ENCODE results near the gene RPIA. TPM values are rescaled to one million over a fixed set of nuclear protein-coding genes. Genes with fewer than 3 reads are reported as not detected.
"Not testable (repeated sequence)": the region's sequence is repeated elsewhere in the genome, so short reads cannot be mapped to it uniquely, and the experiment has no call there.

The RPIA gene
- total RNA-seq, 1 donor from 2014 or later: 8.9 TPM

DNA sequence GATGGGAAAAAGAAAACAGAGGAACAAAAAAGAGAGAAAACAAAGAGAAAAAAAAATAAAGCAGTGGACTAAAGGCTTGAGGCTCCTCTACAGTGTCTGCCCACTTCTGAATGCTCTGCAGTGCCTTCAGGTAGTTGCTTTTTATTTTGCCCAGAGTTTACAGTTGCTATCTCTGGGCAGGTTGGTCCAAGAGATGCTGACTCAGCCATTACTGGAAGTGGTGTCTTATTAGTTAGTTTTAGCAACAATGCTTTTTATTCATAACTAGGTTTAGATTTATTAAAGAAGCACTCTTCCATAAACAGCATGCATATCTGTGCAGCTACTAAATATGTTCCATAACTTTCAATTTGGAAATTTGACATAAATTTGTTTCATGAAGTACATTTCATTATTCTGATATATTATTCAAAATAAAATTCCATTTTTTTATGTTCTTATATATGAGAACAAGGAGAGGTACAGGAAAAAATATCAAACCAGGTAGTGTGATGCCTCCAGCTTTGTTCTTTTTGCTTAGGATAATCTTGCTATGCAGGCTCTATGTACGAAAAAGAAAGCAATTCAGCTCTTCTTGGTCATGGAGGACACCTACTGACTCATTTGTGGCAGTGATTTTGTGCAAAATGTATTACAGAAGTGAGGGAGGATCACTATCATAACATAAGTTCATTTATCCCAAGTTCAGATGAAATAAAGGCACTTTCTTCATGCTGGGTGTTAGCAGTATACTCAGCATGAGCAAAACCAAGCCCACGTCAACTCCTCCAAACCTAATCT lies 69.5 kb downstream of the RPIA start:
- no peak for DNase-seq (ENCODE audit: low read depth)
- no peaks in the 10 kb centered on the region for H3K36me3 ChIP-seq (ENCODE audit: control insufficient read depth, insufficient read depth, low read length)
- H3K27me3 ChIP-seq (ENCODE audit: control insufficient read depth, insufficient read depth, low read length): peaks cover 20% of the 10 kb centered on the region
- H3K4me3 ChIP-seq (ENCODE audit: low read depth, low read length): no peak overlapping the region
- TF ChIP-seq, protein P1, sequence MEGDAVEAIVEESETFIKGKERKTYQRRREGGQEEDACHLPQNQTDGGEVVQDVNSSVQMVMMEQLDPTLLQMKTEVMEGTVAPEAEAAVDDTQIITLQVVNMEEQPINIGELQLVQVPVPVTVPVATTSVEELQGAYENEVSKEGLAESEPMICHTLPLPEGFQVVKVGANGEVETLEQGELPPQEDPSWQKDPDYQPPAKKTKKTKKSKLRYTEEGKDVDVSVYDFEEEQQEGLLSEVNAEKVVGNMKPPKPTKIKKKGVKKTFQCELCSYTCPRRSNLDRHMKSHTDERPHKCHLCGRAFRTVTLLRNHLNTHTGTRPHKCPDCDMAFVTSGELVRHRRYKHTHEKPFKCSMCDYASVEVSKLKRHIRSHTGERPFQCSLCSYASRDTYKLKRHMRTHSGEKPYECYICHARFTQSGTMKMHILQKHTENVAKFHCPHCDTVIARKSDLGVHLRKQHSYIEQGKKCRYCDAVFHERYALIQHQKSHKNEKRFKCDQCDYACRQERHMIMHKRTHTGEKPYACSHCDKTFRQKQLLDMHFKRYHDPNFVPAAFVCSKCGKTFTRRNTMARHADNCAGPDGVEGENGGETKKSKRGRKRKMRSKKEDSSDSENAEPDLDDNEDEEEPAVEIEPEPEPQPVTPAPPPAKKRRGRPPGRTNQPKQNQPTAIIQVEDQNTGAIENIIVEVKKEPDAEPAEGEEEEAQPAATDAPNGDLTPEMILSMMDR (IDR thresholded peaks at IDR 0.05; ENCODE audit: insufficient read depth, low read length, poor library complexity, severe bottlenecking): no peak

DNA sequence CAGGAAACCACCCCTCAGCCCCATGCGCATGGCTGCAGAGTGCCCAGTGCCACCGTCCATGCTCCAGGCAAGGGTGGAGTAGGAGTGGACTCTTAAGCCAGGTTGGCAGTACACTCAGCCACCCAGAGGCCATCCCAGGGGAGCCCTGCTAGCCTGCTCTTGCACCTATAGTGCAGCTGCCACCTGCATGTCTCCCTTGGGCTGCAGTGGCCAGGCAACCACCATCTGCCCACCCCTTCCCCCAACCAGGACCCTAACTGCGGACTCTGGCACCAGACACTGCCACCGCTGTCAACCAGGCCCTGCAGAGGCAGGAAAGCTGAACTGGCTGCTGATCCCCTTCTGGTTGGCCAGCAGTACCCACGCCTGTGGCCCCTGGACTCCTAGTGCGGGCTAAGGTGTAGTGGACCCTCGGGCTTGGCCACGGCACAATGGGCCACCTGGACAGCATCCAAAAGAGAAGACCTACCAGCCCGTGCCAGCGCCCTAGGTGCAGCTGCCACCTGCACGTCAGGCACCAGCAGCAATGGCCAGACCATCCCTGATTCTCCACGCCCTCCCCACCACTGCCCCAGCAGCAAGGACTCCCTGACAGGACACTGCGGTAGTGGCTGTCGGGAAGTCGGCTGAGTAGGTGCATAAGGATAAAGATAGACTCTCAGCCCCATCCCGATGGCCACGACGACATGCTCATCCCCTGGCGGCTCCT lies 72.8 kb downstream of the RPIA start:
- Histone ChIP-seq H3K36me3 (ENCODE audit: control insufficient read depth, insufficient read depth, low read length) (no peaks in the 10 kb centered on the region), H3K27me3 (ENCODE audit: control insufficient read depth, insufficient read depth, low read length) (peaks cover 20% of the 10 kb centered on the region), H3K4me3 (ENCODE audit: low read depth, low read length) (no peak overlapping the region)
- no peak for DNase-seq (ENCODE audit: low read depth)
- TF ChIP-seq, protein P1 (IDR thresholded peaks at IDR 0.05; ENCODE audit: insufficient read depth, low read length, poor library complexity, severe bottlenecking): no peak

DNA sequence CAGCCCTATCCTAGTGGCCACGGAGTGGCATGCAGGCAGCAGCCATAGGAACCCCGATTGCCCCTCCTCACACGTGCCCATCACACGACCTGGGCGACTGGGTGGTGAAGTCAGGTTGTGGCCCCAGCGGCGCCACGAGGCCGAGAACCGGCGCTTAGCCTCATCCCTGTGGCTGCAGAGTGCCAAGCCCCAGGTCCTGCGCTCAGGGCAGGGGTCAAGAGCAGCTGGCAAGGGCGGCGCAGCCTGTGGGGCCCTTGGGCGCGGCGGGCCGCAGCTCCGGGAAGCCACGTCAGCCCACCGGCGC lies 73.3 kb downstream of the RPIA start:
- H3K36me3 ChIP-seq (ENCODE audit: control insufficient read depth, insufficient read depth, low read length): no peaks in the 10 kb centered on the region
- H3K4me3 ChIP-seq (ENCODE audit: low read depth, low read length): peak overlapping the region; percentile 37
- DNase-seq (ENCODE audit: low read depth): no peak
- H3K27me3 ChIP-seq (ENCODE audit: control insufficient read depth, insufficient read depth, low read length): peaks cover 20% of the 10 kb centered on the region
- TF ChIP-seq, protein P1 (IDR thresholded peaks at IDR 0.05; ENCODE audit: insufficient read depth, low read length, poor library complexity, severe bottlenecking): no peak

DNA sequence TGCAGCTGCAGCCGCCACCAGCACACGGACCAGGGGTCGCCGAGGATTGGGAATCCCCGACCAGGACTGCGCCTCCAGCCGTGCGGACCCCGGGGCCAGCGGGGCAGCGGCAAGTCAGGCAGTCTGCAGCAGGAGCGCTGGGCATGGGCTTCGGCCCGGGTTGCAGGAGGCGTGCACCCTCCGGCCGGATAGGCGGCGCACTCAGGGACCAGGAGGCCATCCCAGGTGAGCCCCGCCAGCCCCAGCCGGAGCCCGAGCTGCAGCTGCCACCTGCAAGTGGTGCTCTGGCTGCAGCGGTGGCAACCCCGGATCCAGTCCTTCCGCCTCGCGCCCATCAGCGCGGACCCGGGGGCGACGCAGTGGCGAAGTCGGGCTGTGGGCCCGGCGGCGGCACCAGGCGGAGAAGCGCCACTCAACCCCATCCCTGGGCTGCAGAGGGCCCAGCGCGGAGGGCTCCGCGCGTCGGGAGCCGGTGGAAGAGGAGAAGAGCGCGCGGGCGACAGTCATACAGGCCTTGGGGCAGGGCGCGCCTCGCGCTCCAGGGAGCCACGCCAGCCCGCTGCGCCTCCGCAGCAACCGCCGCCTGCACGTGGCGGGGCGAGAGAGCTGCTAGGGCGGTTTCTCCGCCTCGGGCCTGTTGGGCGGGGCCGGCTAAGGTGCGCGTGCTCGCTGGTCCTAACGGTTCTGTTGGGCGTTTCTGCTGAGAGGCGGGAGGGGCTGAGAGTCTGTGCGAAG lies 73.8 kb downstream of the RPIA start:
- Histone ChIP-seq H3K36me3 (ENCODE audit: control insufficient read depth, insufficient read depth, low read length) (no peaks in the 10 kb centered on the region), H3K27me3 (ENCODE audit: control insufficient read depth, insufficient read depth, low read length) (peaks cover 20% of the 10 kb centered on the region), H3K4me3 (ENCODE audit: low read depth, low read length) (peak overlapping the region; percentile 37)
- no peak for DNase-seq (ENCODE audit: low read depth)
- TF ChIP-seq, protein P1 (IDR thresholded peaks at IDR 0.05; ENCODE audit: insufficient read depth, low read length, poor library complexity, severe bottlenecking): no peak

DNA sequence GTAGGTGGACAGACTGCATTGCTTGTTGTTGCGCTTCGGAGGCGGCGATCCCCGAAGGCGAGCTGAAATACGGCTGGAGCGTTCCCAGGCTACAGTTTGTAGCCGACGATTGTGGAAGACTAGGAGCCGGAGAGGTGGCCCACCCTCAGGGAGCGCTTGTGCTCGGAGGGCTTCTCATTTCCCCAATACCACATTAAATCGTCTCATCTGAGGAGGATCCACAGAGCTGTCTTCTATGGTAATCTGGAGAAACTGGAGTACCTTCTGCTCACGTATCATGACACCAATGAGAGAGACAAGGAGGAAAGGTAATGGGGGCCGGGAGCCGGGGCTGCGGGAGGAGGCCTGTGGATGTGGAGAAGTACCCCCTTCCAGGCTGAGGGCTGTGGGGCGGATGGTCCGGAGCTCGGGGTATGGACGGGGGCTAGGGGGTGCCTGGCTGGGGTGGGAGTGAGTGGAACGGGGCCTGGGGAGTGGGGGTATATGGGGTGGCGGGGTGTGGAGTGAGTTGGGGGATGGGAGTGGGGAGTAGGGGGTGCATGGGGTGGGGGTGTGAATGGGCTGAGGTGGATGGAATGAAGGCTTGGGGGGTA lies 74.5 kb downstream of the RPIA start:
- not testable (repeated sequence) for DNase-seq (ENCODE audit: low read depth); H3K36me3 ChIP-seq (ENCODE audit: control insufficient read depth, insufficient read depth, low read length)
- peaks cover 20% of the 10 kb centered on the region for H3K27me3 ChIP-seq (ENCODE audit: control insufficient read depth, insufficient read depth, low read length)
- peak overlapping the region; percentile 37 for H3K4me3 ChIP-seq (ENCODE audit: low read depth, low read length)

DNA sequence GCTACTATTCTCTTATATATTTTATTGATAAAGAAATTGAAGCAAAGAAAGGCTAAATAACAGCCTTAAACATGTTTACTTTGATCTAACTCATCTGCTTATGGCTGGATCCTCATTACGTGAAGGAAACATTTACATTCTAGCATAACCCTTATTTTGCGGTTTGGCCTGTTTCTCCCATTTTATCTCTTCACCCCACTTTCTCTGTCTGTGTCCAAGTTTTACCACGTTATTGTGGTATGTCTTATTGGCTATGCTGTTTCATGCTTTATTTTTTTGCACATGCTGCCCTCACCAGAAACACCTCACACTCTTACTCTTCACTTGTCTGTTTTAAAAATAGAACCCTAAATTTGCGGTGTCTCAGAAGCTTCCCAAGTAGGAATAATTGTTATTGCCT lies 78.5 kb downstream of the RPIA start:
- no peak overlapping the region for H3K4me3 ChIP-seq (ENCODE audit: low read depth, low read length)
- TF ChIP-seq, protein P1 (IDR thresholded peaks at IDR 0.05; ENCODE audit: insufficient read depth, low read length, poor library complexity, severe bottlenecking): no peak

DNA sequence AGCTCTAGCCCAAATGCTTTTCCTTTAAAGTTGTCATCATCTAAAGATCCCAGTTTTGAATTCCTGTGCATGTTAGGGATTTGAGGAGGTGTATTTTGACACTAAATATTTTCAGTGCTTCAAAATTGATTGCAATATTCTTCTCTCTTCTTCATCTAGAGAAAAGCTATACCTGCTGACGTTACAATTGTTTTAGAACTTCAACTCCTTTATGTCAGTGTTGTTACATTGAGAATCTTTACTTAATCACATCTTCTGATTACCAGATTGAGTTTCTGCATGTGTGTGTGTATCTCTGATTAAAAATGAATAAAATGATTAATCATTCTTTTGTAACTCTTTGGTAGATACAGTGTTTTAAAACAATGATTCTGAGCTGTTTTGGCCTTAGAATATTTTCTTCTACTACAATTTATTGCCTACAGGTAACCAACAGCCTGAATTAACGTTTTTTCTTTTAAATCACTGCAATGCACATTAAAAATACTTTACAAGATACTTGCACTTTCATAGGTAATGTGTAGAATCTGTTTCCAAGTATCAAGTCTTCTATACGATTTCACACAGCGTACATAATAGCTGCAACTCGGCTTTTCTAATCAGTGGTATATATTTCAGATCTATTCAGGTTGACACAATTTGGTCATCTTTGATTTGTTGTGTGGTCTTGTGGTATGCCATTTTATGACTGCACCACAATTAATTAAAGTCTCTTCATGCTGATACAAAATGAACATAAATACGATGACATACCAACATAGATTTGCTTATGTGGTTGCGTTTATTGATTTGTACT lies 82.0 kb downstream of the RPIA start:
- not testable (repeated sequence) for DNase-seq (ENCODE audit: low read depth); H3K36me3 ChIP-seq (ENCODE audit: control insufficient read depth, insufficient read depth, low read length); H3K27me3 ChIP-seq (ENCODE audit: control insufficient read depth, insufficient read depth, low read length); H3K4me3 ChIP-seq (ENCODE audit: low read depth, low read length)

More for the DNA sequence above, 78.5 kb downstream of the RPIA start:
- DNase-seq (ENCODE audit: low read depth): no peak
- peaks cover 8% of the 10 kb centered on the region for H3K27me3 ChIP-seq (ENCODE audit: control insufficient read depth, insufficient read depth, low read length)
- H3K36me3 ChIP-seq (ENCODE audit: control insufficient read depth, insufficient read depth, low read length): no peaks in the 10 kb centered on the region

DNA sequence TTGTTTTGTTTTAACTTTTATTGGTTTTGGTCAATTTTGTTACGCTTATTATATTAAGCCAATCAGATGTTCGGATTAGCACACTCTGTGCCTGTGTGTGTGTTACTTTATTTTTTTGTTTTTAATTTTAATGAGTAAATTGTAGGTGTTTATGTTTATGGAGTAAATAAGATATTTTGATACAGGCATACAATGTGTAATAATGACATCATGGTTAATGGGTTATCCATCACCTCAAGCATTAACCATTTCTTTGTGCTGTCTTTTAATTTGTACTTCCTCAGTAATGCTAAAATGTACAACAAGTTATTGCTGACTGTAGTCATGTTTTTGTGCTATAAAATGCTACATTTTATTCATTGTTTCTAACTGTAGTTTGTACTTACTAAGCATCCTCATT lies 97.7 kb downstream of the RPIA start:
- not testable (repeated sequence) for DNase-seq (ENCODE audit: low read depth)

More for the DNA sequence above, 97.7 kb downstream of the RPIA start:
- H3K36me3 ChIP-seq (ENCODE audit: control insufficient read depth, insufficient read depth, low read length); H3K27me3 ChIP-seq (ENCODE audit: control insufficient read depth, insufficient read depth, low read length); H3K4me3 ChIP-seq (ENCODE audit: low read depth, low read length): not testable (repeated sequence)

Data from kidney epithelial cell (primary cell).